GM18508 (cell line): ENCODE measurements around the gene DAZAP1.

Source experiments
- ATAC-seq: cut with Tn5 transposase; IDR thresholded peaks from one replicate; pipeline ENCODE4 v1.9.1; 2021; ENCODE audit warnings: moderate number of reproducible peaks; ENCODE audit not compliant: insufficient read depth, unreplicated experiment

Gene DAZAP1

DNA sequence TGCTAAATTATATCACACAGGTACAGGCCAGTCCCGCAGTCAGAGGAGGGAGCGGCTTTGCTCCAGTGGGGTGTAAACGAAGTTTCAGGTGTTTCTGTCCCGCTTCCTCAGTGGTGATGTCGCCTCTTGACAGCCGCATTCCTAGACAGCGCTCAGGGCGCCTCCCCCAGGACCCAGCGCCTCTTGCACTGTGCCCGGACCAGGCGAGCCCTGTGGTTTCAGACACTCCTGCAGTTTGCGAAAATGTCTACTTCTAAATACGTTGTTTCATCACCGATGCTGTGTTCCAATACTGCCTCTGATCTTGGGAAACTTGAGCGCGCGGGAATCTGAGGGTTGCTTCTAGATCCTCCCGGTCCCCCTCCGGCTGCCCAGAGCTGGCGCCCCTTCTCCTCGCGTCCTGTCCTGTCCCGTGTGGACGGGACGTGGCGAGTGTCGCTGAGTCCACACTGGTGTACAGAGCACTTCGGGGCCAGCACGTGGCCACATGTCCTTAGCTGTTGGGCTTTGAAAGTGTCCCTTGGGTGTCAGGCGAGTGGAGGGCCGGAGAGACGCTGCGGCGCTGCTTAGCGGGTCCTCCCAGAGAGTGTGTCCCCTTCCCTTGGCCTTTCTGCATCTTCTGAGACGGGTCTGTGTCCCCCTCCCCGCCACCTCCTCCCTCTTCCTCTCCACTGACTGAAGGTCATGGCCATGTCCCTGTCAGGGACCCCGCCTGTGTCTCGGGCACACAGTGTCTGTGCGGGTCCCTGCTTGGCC is 16.2 kb downstream of the DAZAP1 start:
- no peak for ATAC-seq

DNA sequence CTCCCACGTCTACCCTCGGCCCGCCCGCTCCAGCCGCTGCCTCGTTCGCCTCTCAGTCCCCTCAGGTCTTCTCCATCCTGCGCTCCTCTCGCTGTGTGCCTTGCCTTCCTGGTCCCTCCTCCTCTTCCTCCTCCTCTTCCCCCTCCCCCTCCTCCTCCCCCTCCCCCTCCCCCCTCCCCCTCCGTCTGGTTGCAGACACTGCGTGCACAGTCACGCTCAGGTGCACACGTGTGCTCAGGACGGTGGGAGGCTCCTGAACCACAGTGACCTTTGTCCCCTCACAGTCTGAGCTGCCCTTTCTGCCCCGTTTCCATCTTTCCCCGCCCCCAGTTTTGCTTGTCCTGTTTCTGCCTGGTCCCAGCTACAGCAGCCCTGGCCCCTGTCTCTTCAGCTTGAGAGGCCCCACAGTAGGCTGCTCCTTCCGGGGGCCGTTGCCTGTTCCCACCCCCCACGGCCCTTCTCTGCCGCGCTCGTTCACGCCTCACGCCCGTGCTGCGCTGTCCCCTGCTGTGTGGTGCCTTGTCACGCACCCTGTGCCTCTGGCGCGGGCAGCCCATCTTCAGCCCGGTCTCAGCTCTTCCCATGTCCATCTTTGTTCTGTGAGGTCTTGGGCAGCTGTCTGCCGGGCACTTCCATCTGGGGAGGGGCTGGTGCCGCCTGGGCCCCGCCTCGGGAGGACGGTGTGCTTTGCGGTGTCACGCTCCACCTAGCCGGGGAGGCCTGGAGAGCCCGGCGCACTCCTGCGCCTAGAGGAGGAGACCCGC is 17.0 kb downstream of the DAZAP1 start:
- no peak for ATAC-seq

DNA sequence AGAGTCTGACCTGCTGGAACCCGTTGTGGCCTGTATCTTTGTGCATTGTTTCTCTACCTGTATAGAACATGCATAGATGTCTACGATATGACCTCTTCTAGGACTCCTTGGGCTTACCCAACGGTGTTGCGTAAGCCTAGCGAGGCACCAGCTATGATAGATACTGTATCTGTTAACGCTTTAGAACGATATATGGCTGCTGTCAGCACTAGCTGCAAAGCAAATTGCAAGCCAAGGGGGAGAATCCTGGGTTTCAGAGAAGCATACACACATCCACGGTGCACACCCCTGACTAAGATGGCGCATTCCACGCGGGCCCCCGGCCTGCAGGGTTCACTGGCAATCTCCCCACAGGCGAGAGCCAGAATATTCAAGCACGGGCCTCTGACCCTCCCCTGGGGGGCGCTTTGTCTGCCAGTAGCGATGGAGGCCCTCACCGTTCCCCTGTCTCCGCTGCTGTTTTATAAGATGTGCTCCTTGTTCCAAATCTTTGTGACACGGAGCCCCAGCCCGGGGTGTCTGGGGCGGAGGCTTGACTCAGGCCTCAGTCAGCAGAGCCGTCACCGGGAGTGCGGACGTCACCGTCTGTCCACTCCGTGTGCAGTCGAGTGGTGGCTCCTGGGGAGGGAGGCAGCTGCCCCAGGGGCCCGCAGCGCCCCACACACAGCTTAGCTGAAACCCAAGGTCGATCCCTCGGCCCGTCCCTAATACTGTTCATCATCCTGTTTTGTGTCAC is 17.9 kb downstream of the DAZAP1 start:
- no peak for ATAC-seq

- no peak for ATAC-seq
Observed at GRCh38 chr19:1425902-1426301, 18.5 kb downstream of the DAZAP1 start.

GRCh38 chr19:1426736-1427135 is 19.4 kb downstream of the DAZAP1 start:
- no peak for ATAC-seq

DNA sequence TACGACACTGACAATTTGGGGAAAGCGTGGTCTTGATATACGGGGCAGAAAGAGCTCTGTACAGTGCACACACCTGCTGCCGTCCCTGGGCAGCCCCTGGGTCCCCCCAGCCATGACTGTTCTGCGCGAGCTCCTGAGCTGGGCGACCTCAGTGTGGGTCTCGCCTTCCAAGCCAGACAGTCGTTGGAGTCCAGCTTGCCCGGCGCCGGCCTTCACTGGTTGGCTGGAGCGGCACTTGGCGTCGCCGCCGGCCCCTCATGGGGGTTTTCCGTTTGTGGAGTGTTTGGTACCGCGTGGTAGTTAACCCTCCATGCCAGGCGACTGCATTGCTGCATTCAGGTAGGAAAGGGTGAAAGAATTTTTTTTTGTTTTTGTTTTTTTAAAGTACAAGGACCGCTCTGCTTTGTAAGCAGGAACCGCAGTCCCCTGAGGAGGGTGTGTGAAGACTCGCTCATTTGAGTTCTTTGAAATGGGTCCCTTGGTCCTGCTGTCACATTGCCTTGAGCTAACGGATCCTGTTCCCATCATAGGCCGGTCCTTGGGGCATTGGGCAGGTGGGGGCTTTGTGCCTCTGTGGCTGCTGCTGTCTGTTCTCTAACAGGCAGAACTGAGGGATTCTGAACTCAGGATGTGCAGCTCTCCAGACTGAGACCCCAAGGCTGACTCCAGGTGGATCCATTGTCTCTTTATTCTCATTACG is 20.0 kb downstream of the DAZAP1 start:
- ATAC-seq = no peak

- no peak for ATAC-seq
Observed at GRCh38 chr19:1428738-1429391, 21.5 kb downstream of the DAZAP1 start.

GRCh38 chr19:1429750-1430149 is 22.4 kb downstream of the DAZAP1 start:
- ATAC-seq = no peak

DNA sequence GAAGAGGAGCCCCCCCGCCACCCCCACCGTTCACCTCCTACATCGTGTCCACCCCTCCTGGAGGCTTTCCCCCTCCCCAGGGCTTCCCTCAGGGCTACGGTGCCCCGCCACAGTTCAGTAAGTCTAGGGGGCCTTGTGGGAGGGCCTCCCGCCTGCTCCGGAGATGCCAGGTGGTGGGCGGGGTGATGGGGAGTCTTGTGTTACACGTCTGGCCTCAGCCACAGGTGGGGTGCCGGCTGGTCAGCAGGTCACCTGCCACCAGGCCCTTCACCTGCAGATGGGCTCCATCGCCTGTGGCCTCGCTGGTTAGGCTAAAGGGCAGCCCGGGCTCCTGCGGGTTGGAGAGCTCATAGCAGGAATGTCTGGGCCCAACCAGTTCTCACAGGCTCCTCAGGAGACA is 22.9 kb downstream of the DAZAP1 start:
- no peak for ATAC-seq

- ATAC-seq = no peak
Observed at GRCh38 chr19:1431759-1432506, 24.5 kb downstream of the DAZAP1 start.

DNA sequence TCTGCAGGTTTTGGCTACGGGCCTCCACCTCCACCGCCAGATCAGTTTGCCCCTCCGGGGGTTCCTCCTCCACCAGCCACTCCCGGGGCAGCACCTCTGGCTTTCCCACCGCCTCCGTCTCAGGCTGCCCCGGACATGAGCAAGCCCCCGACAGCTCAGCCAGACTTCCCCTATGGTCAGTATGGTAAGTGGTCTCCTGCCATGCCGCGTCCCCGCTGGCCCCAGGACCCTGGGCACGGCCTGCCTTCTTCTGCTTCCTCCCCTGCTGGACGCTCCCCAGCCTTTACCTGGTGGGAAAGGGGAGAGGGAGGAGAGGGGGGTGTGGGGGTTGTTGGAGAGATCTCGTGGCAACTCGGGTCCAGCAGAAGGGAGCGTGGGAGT is 25.1 kb downstream of the DAZAP1 start:
- no peak for ATAC-seq

DNA sequence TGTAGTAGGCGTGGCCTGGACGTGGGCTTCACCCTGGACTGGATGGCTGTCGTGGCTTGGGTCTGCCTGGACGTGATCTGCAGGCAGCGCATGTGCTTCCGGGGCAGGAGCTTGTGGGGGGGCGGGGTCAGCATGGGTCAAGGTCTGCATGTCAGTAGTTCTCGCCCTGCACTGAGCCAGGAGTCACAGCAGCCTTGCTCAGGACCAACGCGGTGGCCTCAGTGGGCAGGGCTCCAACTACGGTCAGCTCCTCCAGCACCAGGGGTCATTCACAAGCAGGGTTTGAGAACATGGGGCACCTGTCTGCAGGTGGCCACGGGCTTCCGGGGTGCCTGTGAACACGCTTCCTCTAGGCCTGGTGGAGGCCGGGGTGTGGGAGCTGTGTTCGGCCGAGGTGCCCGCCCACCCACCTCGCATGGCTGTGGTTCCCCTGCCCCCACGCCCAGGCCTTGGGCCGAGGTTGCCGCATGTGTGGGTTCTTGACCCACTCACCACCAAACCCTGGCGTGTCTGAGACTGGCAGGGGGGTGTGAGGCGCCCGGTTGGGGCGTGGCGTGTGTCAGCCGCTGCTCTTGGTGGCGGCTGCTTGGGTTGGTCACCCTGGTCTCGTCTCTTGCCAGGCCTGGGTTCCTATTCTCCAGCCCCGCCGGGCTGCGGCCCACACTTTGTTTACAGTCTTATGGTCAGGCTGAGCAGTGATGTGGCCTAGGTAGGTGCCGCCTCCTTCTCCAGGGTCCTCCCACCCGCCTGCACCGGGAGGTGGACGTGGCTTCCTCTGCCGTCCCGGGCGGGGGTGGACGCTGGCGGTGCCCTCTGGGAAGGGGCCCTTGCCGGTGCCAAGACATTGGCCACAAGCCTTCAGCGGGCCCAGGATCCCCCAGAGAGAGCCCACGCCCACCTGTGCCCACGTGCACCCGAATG is 26.0 kb downstream of the DAZAP1 start:
- ATAC-seq = no peak

GRCh38 chr19:1434040-1434366 is 26.6 kb downstream of the DAZAP1 start:
- no peak for ATAC-seq

- ATAC-seq = no peak
Observed at GRCh38 chr19:1434577-1435060, 27.2 kb downstream of the DAZAP1 start.

- no peak for ATAC-seq
Observed at GRCh38 chr19:1435378-1435989, 28.1 kb downstream of the DAZAP1 start.

DNA sequence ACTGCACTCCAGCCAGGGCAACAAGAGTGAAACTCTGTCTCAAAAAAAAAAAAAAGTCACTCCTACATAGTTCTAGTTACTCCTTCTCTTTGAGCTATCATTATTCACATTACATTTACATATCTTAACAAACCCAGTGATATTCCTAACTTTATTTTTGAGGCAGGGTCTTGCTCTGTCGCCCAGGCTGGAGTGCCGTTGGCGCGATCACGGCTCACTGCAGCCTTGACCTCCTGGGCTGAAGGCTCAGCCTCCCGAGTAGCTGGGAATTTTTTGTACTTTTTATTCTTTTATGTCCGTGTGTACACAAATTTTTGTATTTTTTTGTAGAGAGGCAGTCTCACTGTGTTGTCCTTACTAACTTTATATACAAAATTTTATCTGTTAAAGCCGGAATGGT is 30.2 kb downstream of the DAZAP1 start:
- ATAC-seq = no peak

DNA sequence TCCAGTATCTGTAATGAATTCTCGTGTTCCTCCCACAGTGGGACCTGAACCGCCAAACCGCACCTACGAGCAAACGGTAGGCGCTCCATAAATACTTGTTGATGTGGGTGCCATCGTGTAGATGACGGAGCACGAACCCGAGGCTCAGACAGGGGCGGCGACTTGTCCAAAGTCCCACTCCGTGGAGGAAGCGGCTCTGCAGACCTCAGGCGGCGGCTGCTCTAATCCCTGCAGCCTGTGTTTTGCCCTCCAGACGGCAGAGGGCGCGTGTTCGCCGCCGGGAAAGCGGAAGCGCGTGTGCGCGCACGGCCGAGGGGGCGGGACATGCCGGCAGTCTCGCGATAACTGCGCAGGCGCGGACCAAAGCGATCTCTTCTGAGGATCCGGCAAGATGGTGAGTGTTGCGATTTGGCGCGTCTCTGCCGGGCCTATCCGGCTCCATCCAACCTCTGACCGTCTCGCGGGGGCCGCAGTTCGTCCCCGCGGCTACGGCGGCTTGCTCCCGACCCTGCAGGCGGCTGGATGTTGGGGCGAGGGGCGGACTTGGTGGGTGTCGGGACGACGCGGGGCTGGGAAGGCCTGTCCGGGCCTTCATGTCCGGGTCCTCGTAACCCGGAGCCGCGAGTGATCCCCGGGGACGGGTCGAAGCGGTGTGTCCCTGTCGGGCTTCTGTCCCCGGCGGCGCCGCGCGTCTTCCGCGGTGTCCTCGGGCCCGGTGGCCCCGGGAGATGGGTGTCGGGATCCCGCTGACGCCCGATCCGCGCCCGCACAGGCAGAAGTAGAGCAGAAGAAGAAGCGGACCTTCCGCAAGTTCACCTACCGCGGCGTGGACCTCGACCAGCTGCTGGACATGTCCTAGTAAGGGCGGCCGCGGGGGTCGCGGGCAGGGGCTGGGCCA is 30.9 kb downstream of the DAZAP1 start, which contains the start of gene RPS15:
Gene RPS15 (plus strand): TSS at position 362 of the 898 bp plus-strand sequence. CDS start 30 bp downstream, at position 392.
- no peak for ATAC-seq
